HCT116 (cell line): ENCODE measurements around the gene FLVCR1.

ENCODE experiments used
- CTCF ChIP-seq, 3 experiments: fragments of 200-600 bp in 1 of 3; sonication (generic) in 1 of 3; IDR thresholded peaks in 2 of 3; conservative IDR thresholded peaks in 1 of 3; 2 replicates each; pipeline ENCODE4 v1.5.1; 2012 to 2017; ENCODE audit warnings: low read depth in 2 of 3, low read length in 2 of 3, antibody characterized with exemption in 1 of 3, borderline replicate concordance in 1 of 3, control low read depth in 1 of 3, mild to moderate bottlenecking in 1 of 3, mixed read lengths in 1 of 3, mixed run types in 1 of 3, moderate library complexity in 1 of 3; ENCODE audit not compliant: insufficient read depth in 1 of 3
- EZH2phosphoT487 ChIP-seq: fragments of 200-600 bp; IDR thresholded peaks from 2 replicates; pipeline ENCODE4 v1.6.1; 2018; ENCODE audit warnings: antibody characterized with exemption, borderline replicate concordance
- POLR2A ChIP-seq: IDR thresholded peaks from 2 replicates; pipeline ENCODE4 v1.7.0; 2011; ENCODE audit warnings: borderline replicate concordance; ENCODE audit not compliant: insufficient read depth, insufficient read length; ENCODE audit errors: extremely low read depth
- SIN3A ChIP-seq: IDR thresholded peaks from 2 replicates; pipeline ENCODE4 v1.6.1; 2012; ENCODE audit warnings: low read depth
- YY1 ChIP-seq: IDR thresholded peaks from 2 replicates; pipeline ENCODE4 v1.6.1; 2011; ENCODE audit warnings: low read length, low read depth, moderate library complexity, mild to moderate bottlenecking; ENCODE audit not compliant: insufficient replicate concordance; ENCODE audit errors: extremely low read depth
- TF ChIP-seq, protein P1 (sequence below): IDR thresholded peaks from 2 replicates; pipeline ENCODE4 v1.6.1; 2012

GRCh38 chr1:212909652-212910063 lies 51.6 kb downstream of the FLVCR1 start:
- TF ChIP-seq CTCF (IDR thresholded peaks at IDR 0.05 in 2 of 3, conservative IDR thresholded peaks at IDR 0.05 in 1 of 3; ENCODE audit: borderline replicate concordance in 1 of 3, insufficient read depth in 1 of 3, low read depth in 2 of 3, low read length in 2 of 3): no peak
- no peak for TF ChIP-seq YY1
- TF ChIP-seq SIN3A: no peak
- TF ChIP-seq, protein P1, sequence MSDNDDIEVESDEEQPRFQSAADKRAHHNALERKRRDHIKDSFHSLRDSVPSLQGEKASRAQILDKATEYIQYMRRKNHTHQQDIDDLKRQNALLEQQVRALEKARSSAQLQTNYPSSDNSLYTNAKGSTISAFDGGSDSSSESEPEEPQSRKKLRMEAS: no peak
- TF ChIP-seq POLR2A: no peak
- TF ChIP-seq EZH2phosphoT487: no peak
